GM12801 (cell line): ENCODE data around the gene TMEM256.

ENCODE experiments used
- TF ChIP-seq, protein P1 (sequence below): IDR thresholded peaks from one replicate; pipeline ENCODE4 v1.5.1; 2011; ENCODE audit warnings: control low read depth; ENCODE audit not compliant: insufficient read length; ENCODE audit errors: extremely low read depth

TMEM256 gene

DNA sequence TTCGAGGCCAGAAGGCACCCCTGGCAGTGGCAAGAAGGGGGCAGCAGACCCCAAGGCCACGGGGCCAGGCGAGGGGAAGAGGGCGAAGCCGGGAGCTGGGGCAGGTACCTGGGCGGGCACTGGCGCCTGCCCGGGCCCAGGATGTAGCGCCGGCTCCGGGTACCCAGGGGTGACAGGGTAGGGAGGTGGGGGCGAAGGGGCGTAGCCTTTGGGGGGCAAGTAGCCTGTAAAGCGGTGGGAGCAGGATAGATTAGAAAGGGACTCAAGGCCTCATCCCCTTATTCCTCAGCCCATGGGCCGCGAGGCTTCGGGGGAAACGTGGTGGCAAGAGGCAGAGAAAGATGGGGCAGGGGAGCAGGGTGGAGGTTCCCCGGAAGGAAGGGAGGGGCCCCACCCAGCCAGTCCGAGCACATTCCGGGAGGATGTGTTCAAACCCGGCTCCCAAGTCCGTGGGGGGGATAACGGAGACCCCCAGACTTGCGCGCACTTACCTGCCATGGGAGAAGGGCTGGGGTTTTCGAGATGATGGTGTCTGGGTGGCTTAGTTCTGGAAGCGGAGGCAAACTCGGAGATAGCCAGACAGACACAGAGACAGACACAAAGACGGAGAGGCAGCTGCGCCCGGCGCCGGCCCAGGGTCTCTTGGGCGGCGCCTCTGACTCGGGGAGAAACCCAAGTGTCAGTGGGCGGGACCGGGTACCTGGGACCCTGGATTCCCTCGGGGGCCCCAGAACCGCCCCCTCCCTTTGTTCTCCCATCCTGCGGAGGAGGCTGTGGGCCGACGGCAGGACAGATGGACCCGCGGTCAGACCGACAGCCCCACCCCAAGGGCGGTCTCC lies 10.1 kb downstream of the TMEM256 start:
- TF ChIP-seq, protein P1, sequence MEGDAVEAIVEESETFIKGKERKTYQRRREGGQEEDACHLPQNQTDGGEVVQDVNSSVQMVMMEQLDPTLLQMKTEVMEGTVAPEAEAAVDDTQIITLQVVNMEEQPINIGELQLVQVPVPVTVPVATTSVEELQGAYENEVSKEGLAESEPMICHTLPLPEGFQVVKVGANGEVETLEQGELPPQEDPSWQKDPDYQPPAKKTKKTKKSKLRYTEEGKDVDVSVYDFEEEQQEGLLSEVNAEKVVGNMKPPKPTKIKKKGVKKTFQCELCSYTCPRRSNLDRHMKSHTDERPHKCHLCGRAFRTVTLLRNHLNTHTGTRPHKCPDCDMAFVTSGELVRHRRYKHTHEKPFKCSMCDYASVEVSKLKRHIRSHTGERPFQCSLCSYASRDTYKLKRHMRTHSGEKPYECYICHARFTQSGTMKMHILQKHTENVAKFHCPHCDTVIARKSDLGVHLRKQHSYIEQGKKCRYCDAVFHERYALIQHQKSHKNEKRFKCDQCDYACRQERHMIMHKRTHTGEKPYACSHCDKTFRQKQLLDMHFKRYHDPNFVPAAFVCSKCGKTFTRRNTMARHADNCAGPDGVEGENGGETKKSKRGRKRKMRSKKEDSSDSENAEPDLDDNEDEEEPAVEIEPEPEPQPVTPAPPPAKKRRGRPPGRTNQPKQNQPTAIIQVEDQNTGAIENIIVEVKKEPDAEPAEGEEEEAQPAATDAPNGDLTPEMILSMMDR, result no peak

- TF ChIP-seq, protein P1, result no peak
Observed at GRCh38 chr17:7392696-7393612, 10.9 kb downstream of the TMEM256 start.

DNA sequence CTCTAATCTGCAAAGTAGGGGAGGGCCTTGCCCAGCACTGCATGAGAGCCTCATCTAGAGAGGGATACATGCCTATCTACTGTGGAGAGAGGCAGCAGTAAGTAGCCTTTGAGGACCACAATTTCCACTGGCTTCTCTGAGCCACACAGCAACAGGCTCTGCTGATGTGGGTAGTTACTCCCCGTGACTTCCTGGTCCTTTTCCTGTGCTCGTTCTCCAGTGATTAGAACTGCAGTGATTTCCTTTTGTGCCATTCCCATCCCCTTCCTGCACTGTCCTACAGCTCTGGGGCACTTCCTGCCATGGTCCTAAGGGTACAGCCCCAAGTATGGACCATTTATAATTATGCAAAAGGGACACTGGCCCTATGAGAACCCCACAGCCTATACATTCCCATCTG lies 12.6 kb downstream of the TMEM256 start:
- TF ChIP-seq, protein P1, result no peak

- TF ChIP-seq, protein P1, result no peak
Observed at GRCh38 chr17:7389924-7390910, 13.7 kb downstream of the TMEM256 start.

DNA sequence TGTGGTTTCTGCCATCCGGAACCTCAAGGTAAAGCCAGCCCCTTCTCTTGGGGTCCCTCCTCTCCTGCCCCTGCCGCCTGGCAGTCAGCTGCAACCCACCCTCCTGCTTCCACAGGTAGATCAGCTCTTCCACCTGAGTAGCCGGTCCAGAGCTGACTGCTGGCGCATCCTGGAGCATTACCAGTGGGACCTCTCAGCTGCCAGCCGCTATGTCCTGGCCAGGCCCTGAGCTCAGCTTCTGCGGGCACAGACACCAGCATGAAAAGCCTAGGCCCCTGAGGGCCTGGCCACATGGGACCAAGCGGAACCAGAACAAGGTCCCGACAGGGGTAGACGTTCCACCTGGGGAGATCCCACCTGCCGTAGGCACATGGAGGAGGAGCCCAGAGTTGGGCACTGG lies 15.0 kb downstream of the TMEM256 start:
- TF ChIP-seq, protein P1, result no peak

DNA sequence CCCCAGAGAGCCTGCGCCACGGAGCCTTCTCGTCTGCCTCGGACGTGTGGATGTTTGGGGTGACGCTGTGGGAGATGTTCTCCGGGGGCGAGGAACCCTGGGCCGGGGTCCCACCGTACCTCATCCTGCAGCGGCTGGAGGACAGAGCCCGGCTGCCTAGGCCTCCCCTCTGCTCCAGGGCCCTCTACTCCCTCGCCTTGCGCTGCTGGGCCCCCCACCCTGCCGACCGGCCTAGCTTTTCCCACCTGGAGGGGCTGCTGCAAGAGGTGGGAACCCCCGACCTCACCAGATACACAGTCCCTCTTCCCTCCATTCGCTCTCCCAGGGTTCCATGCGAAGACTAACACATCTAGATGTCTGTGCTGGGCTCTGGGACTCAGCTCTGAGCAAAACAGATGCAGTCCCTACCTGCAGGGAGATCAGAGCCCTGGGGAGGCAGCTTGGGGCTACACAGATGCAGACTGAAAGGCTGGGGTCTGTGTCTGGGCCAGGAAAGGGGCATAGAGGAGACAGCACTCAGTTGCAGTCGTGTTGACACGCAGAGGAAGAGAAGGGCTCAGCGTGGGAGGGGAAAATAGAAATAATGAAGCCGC lies 19.3 kb downstream of the TMEM256 start:
- TF ChIP-seq, protein P1, result no peak
